Measurements from ENCODE around the gene GLIPR2.

GLIPR2 gene

DNA sequence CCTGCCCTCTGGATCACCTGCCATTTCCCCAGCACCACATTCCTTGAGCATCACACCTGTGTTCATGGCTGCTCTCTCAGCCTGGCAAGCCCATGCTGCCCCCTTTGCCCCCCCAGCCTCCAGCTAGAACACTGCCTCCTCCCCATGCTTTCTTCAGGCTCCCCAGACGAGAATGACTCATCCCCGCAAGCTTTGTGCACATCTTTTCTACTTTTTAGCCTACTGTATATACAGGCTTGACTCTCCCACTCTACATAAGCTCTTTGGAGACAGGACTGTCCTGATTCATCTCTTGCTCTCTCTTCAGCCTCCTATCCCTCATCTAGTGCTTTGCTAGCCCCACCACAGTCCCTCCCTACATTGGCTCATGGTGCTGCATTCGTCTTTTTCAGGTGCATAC lies 19.9 kb upstream of the GLIPR2 start:
- TF ChIP-seq, protein P1, sequence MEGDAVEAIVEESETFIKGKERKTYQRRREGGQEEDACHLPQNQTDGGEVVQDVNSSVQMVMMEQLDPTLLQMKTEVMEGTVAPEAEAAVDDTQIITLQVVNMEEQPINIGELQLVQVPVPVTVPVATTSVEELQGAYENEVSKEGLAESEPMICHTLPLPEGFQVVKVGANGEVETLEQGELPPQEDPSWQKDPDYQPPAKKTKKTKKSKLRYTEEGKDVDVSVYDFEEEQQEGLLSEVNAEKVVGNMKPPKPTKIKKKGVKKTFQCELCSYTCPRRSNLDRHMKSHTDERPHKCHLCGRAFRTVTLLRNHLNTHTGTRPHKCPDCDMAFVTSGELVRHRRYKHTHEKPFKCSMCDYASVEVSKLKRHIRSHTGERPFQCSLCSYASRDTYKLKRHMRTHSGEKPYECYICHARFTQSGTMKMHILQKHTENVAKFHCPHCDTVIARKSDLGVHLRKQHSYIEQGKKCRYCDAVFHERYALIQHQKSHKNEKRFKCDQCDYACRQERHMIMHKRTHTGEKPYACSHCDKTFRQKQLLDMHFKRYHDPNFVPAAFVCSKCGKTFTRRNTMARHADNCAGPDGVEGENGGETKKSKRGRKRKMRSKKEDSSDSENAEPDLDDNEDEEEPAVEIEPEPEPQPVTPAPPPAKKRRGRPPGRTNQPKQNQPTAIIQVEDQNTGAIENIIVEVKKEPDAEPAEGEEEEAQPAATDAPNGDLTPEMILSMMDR (IDR thresholded peaks at IDR 0.05), result no peak

DNA sequence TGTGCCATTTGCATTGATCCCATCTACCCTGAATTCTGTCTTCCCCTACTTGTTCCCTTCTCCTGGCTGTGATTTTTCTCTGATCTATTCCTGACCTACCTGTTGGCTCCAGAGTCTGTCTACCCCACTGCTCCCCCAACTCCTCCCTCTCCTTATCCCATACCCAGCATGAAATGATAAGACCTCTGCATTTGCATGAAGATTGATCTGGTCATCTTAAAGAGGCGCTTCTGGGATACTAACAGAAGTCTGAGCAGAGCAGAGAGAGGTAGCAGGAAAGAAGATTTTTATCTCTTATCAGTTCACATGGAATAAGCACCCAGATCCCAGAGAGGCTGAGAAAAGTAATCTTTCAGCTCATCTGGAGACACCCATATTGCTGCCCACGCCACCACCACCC lies 18.3 kb upstream of the GLIPR2 start:
- TF ChIP-seq, protein P1 (IDR thresholded peaks at IDR 0.05), result no peak

DNA sequence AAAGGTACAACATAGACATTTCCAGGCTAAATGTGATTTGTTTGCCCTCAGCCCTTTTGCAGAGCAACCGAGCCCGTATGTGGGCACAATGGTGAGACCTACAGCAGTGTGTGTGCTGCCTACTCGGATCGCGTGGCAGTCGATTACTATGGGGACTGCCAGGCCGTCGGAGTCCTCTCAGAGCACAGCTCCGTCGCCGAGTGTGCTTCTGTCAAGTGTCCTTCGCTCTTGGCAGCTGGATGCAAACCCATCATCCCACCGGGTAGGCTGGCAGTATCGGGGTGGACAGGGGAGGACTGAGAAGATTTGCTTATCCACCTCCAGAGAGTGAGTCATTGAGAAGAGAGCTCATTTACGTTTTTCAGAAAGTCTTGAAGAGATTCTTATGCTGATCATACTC lies 17.8 kb upstream of the GLIPR2 start:
- TF ChIP-seq, protein P1 (IDR thresholded peaks at IDR 0.05), result no peak

DNA sequence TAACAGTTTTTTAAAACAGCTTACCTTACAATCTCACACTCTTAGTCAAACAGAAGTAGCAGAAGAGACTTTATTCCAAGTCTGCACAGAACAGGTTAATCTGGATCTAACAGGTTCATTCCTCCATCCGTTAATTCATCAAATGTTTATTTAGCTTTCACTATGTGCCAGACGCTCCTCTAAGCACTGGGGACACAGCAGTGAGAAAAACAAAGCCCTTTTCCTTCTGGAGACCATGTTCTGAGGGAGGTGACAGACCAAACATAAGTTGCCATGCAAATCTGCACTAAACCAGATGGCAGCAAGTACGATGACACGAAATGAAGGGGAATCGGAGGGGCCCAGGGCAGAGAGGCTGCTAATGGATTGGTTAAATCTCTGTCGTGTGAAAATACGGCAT lies 17.1 kb upstream of the GLIPR2 start:
- TF ChIP-seq, protein P1 (IDR thresholded peaks at IDR 0.05), result no peak

DNA sequence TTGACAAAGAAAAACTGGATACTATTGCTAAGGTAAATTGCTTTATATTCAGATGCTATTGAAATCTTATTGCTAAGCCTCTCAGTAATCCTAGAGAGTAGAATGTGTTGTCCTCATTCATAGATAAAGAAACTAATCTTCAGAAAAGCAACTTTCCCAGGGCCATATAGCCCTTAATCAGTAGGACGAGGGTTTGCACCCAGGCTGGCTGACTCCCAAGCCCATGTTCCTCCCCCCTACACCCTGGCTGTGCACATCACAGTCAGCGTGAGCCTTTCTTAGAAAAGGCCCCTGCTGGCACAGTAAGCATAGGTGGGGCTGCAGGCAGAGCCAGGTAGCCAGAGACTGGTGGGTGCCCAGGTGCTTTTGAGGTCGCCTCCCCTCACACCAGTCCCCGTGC lies 15.8 kb upstream of the GLIPR2 start:
- TF ChIP-seq, protein P1 (IDR thresholded peaks at IDR 0.05), result no peak

DNA sequence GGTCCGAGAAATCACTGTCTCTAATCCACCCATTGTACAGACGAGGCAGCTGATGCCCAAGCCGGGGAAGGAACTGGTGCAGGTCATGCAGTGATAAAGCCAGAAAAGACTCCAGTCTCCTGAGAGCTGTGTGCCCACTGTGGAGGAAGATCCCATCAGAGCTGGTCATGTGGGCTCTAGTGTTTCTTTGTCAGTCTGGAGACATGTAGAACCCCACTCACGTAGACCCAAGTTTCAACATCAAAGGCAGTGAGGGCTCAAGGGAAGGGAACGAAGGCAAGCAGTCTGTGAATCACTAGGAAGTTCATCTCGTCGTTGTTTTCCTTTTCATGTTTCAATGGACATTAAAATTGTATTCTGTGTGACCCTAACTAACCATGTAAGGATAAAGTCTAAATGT lies 14.6 kb upstream of the GLIPR2 start:
- TF ChIP-seq, protein P1 (IDR thresholded peaks at IDR 0.05), result no peak

DNA sequence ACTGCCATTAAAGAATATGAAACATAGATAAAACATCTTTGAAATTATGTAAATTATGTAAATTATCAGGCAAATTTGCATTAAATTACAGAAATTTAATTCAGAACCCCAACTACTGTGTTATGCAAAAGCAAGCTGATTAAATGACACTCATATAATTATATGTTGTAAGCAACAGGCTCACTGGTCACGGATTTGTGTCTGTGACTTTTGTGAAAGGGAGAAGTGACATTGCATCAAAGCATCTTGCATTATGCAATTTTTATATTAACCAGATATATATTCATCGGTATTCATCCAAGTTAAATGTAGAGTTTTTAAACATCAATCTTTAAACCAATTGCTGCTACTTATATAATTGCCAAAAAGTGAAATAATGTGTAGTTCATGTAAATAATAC lies 13.0 kb upstream of the GLIPR2 start:
- TF ChIP-seq, protein P1 (IDR thresholded peaks at IDR 0.05), result no peak

All from LNCAP (cell line).